Measurements from ENCODE around the gene LAPTM5.

- TF ChIP-seq POLR2A (IDR thresholded peaks at IDR 0.05; ENCODE audit: extremely low read depth, insufficient read length): no peak
- no peak for TF ChIP-seq CTCF (IDR thresholded peaks at IDR 0.05; ENCODE audit: low read depth, low read length)
- TF ChIP-seq MYC (IDR thresholded peaks at IDR 0.05; ENCODE audit: low read depth, low read length): no peak
- no peak for TF ChIP-seq MAX (IDR thresholded peaks at IDR 0.05; ENCODE audit: low read depth, low read length)
These were observed 52.6 kb downstream of the LAPTM5 start for GRCh38 chr1:30704765-30705509.
